HG03060 (cell line): ENCODE data around the gene MARCHF2.
A peak's percentile ranks its signal among the peaks of the same experiment; 100 is the strongest.
"Not testable (repeated sequence)": the region's sequence is repeated elsewhere in the genome, so short reads cannot be mapped to it uniquely, and the experiment has no call there.

Experiments
- ATAC-seq: cut with Tn5 transposase; IDR thresholded peaks from one replicate; pipeline ENCODE4 v1.9.1; 2021; ENCODE audit warnings: low read depth, moderate number of reproducible peaks; ENCODE audit not compliant: unreplicated experiment

The MARCHF2 gene, protein sequence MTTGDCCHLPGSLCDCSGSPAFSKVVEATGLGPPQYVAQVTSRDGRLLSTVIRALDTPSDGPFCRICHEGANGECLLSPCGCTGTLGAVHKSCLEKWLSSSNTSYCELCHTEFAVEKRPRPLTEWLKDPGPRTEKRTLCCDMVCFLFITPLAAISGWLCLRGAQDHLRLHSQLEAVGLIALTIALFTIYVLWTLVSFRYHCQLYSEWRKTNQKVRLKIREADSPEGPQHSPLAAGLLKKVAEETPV

GRCh38 chr19:8412783-8413628, at the start of gene MARCHF2:
TSS of gene MARCHF2 (plus strand) at chr19:8413305. CDS start at chr19:8421841, 8,536 bp downstream.
- ATAC-seq, result peak; percentile 93

DNA sequence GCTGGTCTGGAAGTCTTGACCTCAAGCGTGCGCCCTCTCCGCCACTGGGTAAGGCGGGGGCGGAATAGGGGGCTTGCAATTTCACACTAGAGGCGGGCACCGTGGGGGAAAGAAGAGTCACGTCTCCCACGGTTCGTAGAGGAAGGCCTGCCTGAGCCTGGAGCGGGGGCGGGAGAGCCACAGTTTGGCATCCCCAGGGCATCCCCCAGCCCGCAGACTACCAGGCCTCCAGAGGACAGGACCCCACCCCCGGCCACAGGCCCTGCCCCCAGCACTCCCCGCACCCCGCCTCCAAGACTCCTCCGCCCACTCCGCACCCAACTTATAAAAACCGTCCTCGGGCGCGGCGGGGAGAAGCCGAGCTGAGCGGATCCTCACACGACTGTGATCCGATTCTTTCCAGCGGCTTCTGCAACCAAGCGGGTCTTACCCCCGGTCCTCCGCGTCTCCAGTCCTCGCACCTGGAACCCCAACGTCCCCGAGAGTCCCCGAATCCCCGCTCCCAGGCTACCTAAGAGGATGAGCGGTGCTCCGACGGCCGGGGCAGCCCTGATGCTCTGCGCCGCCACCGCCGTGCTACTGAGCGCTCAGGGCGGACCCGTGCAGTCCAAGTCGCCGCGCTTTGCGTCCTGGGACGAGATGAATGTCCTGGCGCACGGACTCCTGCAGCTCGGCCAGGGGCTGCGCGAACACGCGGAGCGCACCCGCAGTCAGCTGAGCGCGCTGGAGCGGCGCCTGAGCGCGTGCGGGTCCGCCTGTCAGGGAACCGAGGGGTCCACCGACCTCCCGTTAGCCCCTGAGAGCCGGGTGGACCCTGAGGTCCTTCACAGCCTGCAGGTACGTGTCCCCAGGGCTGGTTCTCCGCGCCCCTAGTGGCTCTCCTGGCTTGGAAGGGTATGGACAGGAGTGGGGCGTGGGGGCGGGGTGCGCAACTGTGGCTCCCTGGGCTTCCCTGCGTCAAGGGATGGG, 49.0 kb upstream of the MARCHF2 start, which contains the start of gene ANGPTL4:
TSS of gene ANGPTL4 (plus strand) at position 353 of the 969 bp plus-strand sequence. CDS start at position 520, 167 bp downstream.
- ATAC-seq, result no peak

GRCh38 chr19:8366121-8366581, 47.0 kb upstream of the MARCHF2 start:
- no peak for ATAC-seq

DNA sequence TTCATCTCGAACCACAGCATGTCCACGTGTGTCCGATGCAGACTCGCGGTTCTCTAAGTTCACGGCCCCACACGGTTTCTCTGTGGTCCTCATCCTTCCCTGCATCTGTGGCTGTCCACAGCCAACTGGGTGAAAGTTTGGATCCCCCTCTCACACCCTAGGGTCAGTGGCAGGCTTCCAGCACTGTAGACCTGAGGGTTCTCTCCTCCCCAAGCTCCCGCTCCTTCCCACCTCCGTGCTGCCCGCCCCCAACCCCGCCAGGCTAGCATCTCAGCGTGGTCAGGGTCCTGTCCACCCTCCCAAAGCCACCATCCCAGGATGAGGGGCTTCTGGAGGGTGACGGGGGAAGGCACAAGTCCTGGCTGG, 46.2 kb upstream of the MARCHF2 start:
- ATAC-seq, result no peak

GRCh38 chr19:8367327-8368001, 45.6 kb upstream of the MARCHF2 start:
- ATAC-seq, result no peak

DNA sequence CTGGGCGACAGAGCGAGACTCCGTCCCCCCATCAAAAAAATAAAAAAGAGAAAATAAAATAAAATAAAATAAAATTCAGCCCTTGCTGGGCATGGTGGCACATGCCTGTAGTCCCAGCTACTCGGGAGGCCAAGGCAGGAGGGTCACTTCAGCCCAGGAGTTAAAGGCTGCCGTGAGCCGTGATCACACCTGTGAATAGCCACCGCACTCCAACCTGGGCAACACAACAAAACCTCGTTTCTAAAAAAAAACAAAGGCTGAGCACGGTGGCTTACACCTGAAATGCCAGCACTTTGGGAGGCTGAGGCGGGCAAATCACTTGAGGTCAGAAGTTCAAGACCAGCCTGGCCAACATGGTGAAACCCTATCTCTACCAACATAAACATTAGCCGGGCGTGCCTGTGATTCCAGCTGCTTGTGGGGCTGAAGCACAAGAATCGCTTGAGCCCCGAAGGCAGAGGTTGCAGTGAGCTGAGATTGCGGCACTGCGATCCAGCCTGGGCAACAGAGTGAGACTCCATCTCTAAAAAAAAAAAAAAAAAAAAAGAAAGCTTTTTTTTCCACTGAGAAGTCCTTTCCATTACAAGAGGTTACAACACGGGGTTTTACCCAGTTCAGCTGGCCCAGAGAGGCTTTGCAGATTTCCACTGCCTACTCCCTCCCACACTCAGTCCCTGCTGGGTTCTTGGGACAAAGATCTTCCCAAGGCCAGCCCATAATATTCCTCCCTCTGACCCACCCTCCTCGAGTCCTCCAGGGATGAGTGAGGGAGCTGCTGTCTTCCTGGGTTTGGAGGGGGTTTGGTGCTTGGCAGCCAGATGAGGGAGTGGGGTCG, 42.7 kb upstream of the MARCHF2 start:
- ATAC-seq, result no peak

- no peak for ATAC-seq
Measured at GRCh38 chr19:8371011-8371804, 41.9 kb upstream of the MARCHF2 start.

DNA sequence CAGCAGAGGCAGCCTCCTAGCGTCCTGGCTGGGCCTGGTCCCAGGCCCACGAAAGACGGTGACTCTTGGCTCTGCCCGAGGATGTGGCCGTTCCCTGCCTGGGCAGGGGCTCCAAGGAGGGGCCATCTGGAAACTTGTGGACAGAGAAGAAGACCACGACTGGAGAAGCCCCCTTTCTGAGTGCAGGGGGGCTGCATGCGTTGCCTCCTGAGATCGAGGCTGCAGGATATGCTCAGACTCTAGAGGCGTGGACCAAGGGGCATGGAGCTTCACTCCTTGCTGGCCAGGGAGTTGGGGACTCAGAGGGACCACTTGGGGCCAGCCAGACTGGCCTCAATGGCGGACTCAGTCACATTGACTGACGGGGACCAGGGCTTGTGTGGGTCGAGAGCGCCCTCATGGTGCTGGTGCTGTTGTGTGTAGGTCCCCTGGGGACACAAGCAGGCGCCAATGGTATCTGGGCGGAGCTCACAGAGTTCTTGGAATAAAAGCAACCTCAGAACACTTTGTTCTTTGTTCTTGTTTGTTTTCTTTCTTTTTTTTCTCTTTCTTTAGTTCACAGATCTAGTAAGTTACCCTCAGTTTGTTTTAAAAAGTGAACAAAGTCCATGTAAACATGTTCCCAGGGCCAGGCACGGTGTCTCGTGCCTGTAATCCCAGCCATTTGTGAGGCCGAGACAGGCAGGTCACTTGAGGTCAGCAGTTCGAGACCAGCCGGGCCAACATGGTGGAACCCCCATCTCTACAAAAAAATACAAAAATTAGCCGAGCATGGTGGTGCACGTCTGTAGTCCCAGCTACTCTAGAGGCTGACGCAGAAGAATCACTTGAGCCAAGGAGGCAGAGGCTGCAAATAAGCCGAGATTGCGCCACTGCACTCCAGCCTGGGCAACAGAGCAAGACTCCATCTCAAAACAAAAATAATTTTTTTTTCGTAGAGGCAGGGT, 39.0 kb upstream of the MARCHF2 start:
- no peak for ATAC-seq

DNA sequence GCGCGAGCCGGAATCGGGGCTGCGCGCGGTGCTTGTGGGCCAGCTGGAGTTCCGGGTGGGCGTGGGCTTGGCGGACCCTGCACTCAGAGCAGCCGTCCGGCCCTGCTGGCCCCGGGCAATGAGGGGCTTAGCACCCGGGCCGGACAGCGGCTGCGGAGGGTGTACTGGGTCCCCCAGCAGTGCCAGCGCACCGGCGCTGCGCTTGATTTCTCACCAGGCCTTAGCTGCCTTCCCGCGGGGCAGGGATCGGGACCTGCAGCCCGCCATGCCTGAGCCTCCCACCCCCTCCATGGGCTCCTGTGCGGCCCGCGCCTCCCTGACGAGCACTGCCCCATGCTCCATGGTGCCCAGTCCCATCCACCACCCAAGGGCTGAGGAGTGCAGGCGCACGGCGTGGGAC, 37.3 kb upstream of the MARCHF2 start:
- not testable (repeated sequence) for ATAC-seq

DNA sequence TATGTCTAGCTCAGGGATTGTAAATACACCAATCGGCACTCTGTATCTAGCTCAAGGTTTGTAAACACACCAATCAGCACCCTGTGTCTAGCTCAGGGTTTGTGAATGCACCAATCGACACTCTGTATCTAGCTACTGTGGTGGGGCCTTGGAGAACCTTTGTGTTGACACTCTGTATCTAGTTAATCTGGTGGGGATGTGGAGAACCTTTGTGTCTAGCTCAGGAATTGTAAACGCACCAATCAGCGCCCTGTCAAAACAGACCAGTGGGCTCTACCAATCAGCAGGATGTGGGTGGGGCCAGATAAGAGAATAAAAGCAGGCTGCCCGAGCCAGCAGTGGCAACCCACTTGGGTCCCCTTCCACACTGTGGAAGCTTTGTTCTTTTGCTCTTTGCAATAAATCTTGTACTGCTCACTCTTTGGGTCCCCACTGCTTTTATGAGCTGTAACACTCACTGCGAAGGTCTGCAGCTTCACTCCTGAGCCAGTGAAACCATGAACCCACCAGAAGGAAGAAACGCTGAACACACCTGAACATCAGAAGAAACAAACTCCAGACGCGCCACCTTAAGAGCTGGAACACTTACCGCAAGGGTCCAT, 36.6 kb upstream of the MARCHF2 start:
- not testable (repeated sequence) for ATAC-seq

DNA sequence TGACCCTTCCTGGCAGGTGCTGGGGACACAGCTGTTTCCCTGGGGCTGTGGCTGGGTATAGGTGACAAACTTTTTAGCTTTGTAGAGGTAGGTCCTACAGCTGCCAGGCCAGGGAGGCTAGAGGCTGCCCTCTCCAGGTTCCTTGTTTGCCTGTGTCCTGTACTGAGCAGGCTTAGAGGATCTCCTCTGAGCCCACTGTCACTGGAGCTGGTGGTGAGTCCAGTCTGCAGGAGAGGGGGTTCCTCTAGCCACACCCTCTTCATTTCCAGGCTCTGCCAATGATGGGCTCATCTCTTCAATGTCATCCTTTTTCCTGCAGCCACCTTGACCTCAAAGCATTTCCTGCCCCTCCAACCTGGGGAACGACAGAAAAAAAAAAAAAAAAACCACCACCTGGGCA, 35.5 kb upstream of the MARCHF2 start:
- ATAC-seq, result no peak

DNA sequence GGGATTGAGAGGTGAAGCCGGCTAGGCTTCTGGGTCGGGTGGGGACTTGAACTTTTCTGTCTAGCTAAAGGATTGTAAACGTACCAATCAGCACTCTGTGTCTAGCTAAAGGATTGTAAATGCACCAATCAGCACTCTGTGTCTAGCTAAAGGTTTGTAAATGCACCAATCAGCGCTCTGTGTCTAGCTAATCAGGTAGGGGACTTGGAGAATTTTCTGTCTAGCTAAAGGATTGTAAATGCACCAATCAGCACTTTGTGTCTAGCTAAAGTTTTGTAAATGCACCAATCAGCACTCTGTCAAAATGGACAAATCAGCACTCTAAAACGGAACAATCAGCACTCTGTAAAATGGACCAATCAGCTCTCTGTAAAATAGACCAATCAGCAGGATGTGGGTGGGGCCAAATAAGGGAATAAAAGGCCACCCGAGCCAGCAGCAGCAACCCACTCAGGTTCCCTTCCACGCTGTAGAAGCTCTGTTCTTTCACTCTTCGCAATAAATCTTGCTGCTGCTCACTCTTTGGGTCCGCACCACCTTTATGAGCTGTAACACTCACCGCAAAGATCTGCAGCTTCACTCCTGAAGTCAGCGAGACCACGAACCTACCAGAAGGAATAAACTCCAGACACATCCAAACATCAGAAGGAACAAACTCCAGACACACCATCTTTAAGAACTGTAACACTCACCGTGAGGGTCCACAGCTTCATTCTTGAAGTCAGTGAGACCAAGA, 33.8 kb upstream of the MARCHF2 start:
- not testable (repeated sequence) for ATAC-seq

GRCh38 chr19:8384569-8384968, 28.5 kb upstream of the MARCHF2 start:
- ATAC-seq, result not testable (repeated sequence)

- ATAC-seq, result not testable (repeated sequence)
Measured at GRCh38 chr19:8385103-8385502, 28.0 kb upstream of the MARCHF2 start.

- not testable (repeated sequence) for ATAC-seq
Measured at GRCh38 chr19:8385566-8385965, 27.5 kb upstream of the MARCHF2 start.

DNA sequence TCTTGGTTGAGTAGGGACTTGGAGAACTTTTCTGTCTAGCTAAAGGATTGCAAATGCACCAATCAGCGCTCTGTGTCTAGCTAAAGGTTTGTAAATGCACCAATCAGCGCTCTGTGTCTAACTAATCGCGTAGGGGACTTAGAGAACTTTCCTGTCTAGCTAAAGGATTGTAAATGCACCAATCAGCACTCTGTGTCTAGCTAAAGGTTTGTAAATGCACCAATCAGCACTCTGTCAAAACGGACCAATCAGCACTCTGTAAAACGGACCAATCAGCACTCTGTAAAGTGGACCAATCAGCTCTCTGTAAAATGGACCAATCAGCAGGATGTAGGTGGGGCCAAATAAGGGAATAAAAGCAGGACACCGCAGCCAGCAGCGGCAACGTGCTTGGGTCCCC, 26.7 kb upstream of the MARCHF2 start:
- not testable (repeated sequence) for ATAC-seq
